GM12865 (cell line): ENCODE measurements around the gene ACSM6.

ENCODE experiments used
- DNase-seq: peaks from one replicate; pipeline ENCODE4 v3.0.0; 2010; ENCODE audit warnings: low read depth
- H3K4me3 ChIP-seq: 2 replicates; pipeline ENCODE4 v1.5.1; 2011; ENCODE audit warnings: mild to moderate bottlenecking, low read depth, low read length, control low read depth
- TF ChIP-seq, protein P1 (sequence below): IDR thresholded peaks from 2 replicates; pipeline ENCODE4 v1.5.1; 2011; ENCODE audit warnings: low read length, control low read depth, low read depth, inconsistent platforms; ENCODE audit not compliant: insufficient read depth; ENCODE audit errors: missing control alignments

ACSM6 gene

DNA sequence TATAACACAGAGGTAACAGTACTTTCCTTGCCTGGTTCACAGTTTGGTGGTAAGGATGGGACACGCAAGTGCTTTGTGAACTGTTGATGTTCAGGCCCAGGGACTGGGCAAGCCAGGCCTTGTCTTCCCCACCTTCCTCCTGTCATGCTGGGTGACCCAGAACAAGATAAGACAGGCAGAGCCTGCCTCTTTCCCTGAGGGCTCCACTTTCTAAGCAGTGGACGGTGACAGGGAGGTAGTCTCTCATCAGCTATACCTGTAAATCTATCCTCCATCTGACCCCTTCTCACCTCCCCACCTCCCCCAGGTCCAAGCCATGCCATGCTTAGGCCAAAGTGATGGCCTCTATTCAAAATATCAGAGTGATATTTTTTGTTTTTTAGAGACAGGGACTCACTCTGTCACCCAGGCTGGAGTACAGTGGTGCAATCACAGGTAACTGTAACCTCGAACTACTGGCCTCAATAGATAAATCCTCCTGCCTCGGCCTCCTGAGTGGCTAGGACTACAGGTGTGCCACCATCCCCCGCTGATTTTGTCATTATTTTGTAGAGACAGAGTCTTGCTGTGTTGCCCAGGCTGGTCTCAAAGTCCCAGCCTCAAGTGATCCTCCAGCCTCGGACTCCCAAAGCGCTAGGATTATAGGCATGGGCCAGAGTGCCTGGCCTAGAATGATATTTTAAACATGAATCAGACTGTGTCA, 54.0 kb downstream of the ACSM6 start:
- no peak overlapping the region for H3K4me3 ChIP-seq
- TF ChIP-seq, protein P1, sequence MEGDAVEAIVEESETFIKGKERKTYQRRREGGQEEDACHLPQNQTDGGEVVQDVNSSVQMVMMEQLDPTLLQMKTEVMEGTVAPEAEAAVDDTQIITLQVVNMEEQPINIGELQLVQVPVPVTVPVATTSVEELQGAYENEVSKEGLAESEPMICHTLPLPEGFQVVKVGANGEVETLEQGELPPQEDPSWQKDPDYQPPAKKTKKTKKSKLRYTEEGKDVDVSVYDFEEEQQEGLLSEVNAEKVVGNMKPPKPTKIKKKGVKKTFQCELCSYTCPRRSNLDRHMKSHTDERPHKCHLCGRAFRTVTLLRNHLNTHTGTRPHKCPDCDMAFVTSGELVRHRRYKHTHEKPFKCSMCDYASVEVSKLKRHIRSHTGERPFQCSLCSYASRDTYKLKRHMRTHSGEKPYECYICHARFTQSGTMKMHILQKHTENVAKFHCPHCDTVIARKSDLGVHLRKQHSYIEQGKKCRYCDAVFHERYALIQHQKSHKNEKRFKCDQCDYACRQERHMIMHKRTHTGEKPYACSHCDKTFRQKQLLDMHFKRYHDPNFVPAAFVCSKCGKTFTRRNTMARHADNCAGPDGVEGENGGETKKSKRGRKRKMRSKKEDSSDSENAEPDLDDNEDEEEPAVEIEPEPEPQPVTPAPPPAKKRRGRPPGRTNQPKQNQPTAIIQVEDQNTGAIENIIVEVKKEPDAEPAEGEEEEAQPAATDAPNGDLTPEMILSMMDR, result no peak
- no peak for DNase-seq

DNA sequence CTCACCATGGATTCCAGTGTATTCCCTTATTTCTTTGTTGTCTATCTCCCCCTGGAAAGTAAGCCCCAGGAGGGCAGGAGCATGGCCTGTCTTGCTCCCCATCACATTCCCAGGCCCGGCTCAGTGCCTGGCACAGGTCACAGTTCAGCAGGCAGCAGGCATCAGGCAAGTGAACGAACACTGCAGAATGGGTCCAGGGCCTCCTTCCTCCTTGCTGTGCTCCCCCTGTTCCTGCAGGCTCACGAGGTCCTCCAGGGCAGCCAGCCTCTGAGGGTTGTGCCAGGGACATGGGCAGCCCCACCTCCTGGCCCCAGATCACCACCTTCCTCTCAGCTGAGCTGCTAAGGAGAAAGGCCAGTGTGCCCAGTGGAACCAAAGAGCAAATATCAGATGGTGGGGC, 55.0 kb downstream of the ACSM6 start:
- no peak for DNase-seq
- TF ChIP-seq, protein P1, result no peak

DNA sequence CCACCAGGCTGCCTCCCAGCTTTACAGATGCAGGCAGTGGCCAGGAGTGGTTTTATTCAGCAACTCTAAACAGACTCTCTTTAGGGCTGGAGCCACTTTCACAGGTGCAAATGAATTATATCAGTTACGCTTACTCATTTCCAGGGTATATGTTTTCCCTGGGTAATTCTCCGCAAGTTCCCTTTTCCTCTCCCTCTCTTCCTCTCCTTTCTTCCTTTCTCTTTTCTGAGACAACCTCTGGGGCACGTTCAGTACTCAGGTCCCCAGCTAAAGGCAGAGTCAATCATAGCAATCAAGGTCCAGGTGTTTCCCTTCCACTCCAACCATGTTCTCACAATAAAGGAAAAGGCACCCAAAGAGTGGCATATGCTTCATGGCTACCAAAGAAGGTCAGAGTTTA, 55.4 kb downstream of the ACSM6 start:
- TF ChIP-seq, protein P1, result no peak
- DNase-seq, result no peak
- no peak overlapping the region for H3K4me3 ChIP-seq

More for the DNA sequence above, 55.0 kb downstream of the ACSM6 start:
- no peak overlapping the region for H3K4me3 ChIP-seq

DNA sequence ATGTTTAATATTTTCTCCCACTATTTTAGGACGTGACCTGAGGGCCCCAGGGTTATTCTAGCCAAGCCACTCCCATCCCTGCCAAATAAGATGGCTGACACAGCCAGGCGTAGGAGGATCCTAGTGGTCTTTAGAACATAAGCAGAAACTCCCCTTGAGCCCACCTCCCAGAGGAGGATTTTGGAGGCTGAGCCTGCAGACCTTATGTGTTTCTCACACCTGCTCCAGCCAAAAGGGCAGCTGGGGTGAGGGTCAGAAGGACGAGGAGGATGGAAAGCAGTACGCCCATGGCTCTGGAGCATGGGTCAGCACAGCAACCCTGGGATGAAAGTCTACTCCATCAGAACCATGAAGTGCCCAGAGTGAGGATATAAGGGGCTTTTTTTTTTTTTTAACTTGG, 56.8 kb downstream of the ACSM6 start:
- DNase-seq, result no peak
- TF ChIP-seq, protein P1, result no peak
- no peak overlapping the region for H3K4me3 ChIP-seq

DNA sequence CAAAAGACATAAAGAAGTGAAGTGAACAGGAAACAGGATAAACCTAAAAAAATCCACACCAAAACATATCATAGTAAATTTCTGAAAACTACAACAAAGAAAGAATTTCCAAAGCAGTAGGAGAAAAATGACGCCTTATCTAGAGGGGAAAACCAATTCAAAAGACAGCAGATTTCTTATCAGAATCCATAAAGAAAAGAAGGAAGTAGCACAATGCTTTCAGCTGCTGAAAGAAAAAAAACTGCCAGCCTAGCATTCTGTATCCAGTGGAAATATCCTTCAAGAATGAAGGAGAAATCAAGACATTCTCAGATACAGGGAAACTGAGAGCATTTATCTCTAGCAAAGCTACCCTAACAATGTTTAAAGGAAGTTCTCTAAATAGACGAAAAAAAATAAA, 59.0 kb downstream of the ACSM6 start:
- DNase-seq, result no peak
- H3K4me3 ChIP-seq, result no peak overlapping the region
- TF ChIP-seq, protein P1, result no peak

DNA sequence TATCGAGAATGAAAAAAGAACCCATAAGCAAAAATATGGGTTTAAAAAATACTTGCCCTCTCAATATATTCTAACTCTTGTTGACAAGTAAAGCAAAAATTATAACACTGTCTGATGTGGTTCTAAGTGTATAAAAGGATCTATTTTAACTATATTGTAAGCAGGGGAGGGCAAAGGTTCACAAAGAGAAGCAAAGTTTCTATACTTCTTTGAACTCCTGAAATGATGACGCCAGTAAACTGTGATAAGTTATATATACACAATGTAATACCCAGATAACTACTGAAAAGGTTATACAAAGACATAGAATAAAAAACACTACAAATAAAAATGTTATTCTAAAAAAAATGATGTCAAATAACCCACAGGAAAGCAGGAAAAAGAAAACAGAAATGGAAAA, 59.6 kb downstream of the ACSM6 start:
- TF ChIP-seq, protein P1, result no peak
- no peak for DNase-seq
- no peak overlapping the region for H3K4me3 ChIP-seq

DNA sequence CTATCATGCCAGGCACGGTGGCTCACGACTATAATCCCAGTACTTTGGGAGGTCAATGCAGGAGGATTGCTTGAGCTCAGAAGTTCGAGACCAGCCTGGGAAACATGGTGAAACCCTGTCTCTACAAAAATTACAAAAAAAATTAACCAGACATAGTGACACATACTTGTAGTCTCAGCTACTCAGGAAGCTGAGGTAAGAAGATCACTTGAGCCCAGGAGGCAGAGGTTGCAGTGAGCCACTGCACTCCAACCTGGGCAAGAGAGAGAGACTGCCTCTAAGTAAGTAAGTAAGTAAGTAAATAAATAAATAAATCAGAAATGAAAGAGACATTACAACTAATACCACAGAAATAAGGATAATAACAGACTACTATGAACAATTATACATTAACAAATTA, 60.6 kb downstream of the ACSM6 start:
- DNase-seq, result no peak
- H3K4me3 ChIP-seq, result no peak overlapping the region
- TF ChIP-seq, protein P1, result no peak
